ENCODE measurements around the gene METTL8.

- TF ChIP-seq CTCF (IDR thresholded peaks at IDR 0.05; ENCODE audit: insufficient read depth, low read length, poor library complexity, severe bottlenecking), result no peak
- no peak for TF ChIP-seq EZH2phosphoT487 (conservative IDR thresholded peaks at IDR 0.05; ENCODE audit: low read length)
Measured at GRCh38 chr2:171320208-171320621, 113.6 kb downstream of the METTL8 start.
